KMS-11 (cell line): ENCODE results near the gene ZNF444.

Experiments
- H2AFZ ChIP-seq: fragments of 200-600 bp; sonication (generic); 2 replicates; pipeline ENCODE4 v1.6.1; 2016; ENCODE audit warnings: antibody characterized with exemption, mixed run types, low read depth
- H3K27ac ChIP-seq: fragments of 200-600 bp; sonication (generic); 2 replicates; pipeline ENCODE4 v1.6.1; 2016; ENCODE audit warnings: mild to moderate bottlenecking, mixed run types
- H3K27me3 ChIP-seq: fragments of 200-600 bp; sonication (generic); 2 replicates; pipeline ENCODE4 v1.6.1; 2017; ENCODE audit warnings: mild to moderate bottlenecking, low read depth, mixed run types, moderate library complexity; ENCODE audit not compliant: insufficient read depth
- H3K36me3 ChIP-seq: fragments of 200-600 bp; sonication (generic); 2 replicates; pipeline ENCODE4 v1.6.1; 2017; ENCODE audit warnings: mild to moderate bottlenecking, mixed run types; ENCODE audit not compliant: insufficient read depth
- H3K4me1 ChIP-seq: fragments of 200-600 bp; sonication (generic); 2 replicates; pipeline ENCODE4 v1.6.1; 2016; ENCODE audit warnings: mild to moderate bottlenecking, low read depth, mixed run types; ENCODE audit not compliant: poor library complexity, severe bottlenecking
- H3K4me2 ChIP-seq: fragments of 200-600 bp; sonication (generic); 2 replicates; pipeline ENCODE4 v1.7.0; 2016; ENCODE audit warnings: mild to moderate bottlenecking, mixed run types
- H3K4me3 ChIP-seq: fragments of 200-600 bp; sonication (generic); IDR thresholded peaks from 2 replicates; pipeline ENCODE4 v1.6.1; 2017; ENCODE audit warnings: low read depth, low read length, mixed read lengths; ENCODE audit not compliant: insufficient read depth
- H3K79me2 ChIP-seq: fragments of 200-600 bp; sonication (generic); 2 replicates; pipeline ENCODE4 v1.6.1; 2016; ENCODE audit warnings: low read depth, mixed run types; ENCODE audit not compliant: insufficient read depth
- H3K9ac ChIP-seq: fragments of 200-600 bp; sonication (generic); 2 replicates; pipeline ENCODE4 v1.6.1; 2016; ENCODE audit warnings: mild to moderate bottlenecking, mixed run types
- H4K20me1 ChIP-seq: fragments of 200-600 bp; sonication (generic); 2 replicates; pipeline ENCODE4 v1.6.1; 2016; ENCODE audit warnings: mild to moderate bottlenecking, mixed run types; ENCODE audit not compliant: insufficient read depth
- TF ChIP-seq, protein P1 (sequence below): fragments of 200-600 bp; sonication (generic); conservative IDR thresholded peaks from 2 replicates; pipeline ENCODE4 v1.6.1; 2017; ENCODE audit warnings: low read depth, mild to moderate bottlenecking, antibody characterized with exemption, low read length, moderate library complexity, mixed read lengths

The ZNF444 gene

DNA sequence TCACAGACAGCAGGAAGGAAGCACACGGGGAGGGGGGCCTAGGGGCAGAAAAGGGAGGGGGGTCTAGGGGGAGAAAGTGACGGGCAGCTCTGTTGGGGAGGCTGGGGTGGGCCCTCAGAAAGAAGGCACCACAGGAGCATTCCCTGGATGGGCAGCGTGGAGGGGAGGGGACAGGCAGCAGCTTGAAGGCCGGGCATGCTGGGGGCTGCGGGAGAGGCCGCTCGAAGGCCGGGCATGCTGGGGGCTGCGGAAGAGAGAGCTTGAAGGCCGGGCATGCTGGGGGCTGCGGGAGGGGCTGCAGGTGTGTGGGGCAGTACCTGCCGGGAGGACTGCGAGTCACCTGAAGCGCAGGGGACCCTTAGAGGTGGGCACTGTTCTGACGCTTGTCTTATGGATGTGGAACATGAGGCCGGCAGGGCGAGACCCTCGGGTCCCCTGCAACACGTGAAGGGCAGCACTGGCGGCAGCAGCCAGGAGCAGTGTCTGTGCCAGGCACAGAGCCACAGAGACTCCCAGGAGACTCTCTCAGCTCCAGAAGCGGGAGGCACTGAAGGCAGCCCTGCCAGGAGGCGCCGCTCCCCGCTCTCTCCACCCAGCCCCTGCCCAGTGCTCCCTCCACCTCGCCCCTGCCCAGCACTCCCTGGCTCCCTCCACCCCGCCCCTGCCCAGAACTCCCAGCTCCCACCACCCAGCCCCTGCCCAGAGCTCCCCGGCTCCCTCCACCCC is 33.3 kb upstream of the ZNF444 start:
- peaks cover 82% of the 10 kb centered on the region for H3K79me2 ChIP-seq
- no peak overlapping the region for H3K4me2 ChIP-seq
- no peak overlapping the region for H3K9ac ChIP-seq
- TF ChIP-seq, protein P1, sequence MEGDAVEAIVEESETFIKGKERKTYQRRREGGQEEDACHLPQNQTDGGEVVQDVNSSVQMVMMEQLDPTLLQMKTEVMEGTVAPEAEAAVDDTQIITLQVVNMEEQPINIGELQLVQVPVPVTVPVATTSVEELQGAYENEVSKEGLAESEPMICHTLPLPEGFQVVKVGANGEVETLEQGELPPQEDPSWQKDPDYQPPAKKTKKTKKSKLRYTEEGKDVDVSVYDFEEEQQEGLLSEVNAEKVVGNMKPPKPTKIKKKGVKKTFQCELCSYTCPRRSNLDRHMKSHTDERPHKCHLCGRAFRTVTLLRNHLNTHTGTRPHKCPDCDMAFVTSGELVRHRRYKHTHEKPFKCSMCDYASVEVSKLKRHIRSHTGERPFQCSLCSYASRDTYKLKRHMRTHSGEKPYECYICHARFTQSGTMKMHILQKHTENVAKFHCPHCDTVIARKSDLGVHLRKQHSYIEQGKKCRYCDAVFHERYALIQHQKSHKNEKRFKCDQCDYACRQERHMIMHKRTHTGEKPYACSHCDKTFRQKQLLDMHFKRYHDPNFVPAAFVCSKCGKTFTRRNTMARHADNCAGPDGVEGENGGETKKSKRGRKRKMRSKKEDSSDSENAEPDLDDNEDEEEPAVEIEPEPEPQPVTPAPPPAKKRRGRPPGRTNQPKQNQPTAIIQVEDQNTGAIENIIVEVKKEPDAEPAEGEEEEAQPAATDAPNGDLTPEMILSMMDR: no peak
- no peak overlapping the region for H3K4me3 ChIP-seq
- H4K20me1 ChIP-seq: 0 out of 2 replicates have a peak, but pooled peaks cover 6% of the 10 kb centered on the region
- H3K27me3 ChIP-seq: no peaks in the 10 kb centered on the region
- H2AFZ ChIP-seq: no peak overlapping the region
- H3K27ac ChIP-seq: no peak overlapping the region
- H3K36me3 ChIP-seq: no peaks in the 10 kb centered on the region
- H3K4me1 ChIP-seq: peaks cover 13% of the 10 kb centered on the region

DNA sequence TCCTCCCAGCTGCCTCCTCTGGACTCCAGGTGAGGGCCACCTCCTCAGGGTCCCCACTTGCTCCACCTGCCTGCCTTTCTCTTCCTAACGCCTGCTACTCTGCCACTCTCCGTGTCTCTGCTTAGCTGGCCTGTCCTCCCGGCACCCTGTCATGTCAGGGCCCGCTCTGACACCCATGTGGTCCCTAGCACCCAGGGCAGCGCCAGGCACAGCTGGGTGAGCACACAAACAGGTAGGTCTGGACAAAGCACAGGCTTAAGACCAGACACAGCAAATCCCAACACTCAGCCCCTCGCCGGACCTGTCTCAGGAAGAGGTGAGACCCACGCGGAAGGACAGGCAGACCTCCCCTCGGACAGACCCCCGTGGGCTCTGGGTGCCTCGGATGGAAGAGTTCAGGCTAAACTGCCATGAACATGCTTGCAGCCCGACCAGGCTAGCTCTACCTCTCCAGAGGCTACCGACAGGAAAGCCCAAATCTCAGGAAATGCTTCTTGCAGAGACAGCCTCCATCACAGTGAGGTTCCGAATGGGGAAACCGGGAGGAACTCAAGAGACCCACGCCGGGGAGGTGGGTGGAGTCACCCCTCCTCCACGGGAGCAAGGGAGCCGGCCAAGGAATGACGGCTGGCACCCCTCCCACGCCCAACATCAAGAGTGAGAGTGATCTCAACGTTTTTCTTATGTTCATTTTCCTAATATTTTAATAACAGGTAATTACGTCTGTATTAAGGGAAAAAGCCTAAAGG is 32.5 kb upstream of the ZNF444 start:
- H3K4me2 ChIP-seq: no peak overlapping the region

DNA sequence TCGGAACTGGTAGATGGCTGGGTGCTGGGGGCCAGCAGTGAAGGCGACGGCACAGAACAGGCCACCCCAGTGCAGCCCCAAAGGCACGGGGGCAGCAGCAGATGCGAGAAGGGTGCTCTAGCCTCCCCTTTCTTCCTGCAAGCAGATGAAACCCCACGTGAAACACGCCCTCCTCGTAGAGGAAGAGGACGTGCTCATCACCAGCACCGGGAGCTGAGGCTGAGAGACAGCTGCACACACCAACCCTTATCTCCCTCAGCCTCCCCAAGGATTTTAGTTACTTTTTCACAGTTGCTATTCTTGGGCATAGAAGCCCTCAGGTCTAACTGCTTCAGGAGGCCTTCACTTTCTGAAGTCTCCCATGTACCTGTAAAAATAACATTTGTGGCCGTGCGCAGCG is 31.9 kb upstream of the ZNF444 start:
- TF ChIP-seq, protein P1: no peak
- Histone ChIP-seq H3K4me3 (no peak overlapping the region), H3K36me3 (no peaks in the 10 kb centered on the region), H3K4me2 (no peak overlapping the region), H3K9ac (no peak overlapping the region), H3K27ac (no peak overlapping the region), H3K79me2 (peaks cover 90% of the 10 kb centered on the region), H3K27me3 (no peaks in the 10 kb centered on the region), H2AFZ (no peak overlapping the region), H3K4me1 (peaks cover 16% of the 10 kb centered on the region), H4K20me1 (0 out of 2 replicates have a peak, but pooled peaks cover 6% of the 10 kb centered on the region)

More for the DNA sequence above, 32.5 kb upstream of the ZNF444 start:
- H3K79me2 ChIP-seq: peaks cover 84% of the 10 kb centered on the region
- H2AFZ ChIP-seq: no peak overlapping the region
- no peak overlapping the region for H3K9ac ChIP-seq
- TF ChIP-seq, protein P1: no peak
- 0 out of 2 replicates have a peak, but pooled peaks cover 6% of the 10 kb centered on the region for H4K20me1 ChIP-seq
- H3K36me3 ChIP-seq: no peaks in the 10 kb centered on the region
- H3K4me1 ChIP-seq: peaks cover 16% of the 10 kb centered on the region
- no peak overlapping the region for H3K27ac ChIP-seq
- no peaks in the 10 kb centered on the region for H3K27me3 ChIP-seq
- no peak overlapping the region for H3K4me3 ChIP-seq

DNA sequence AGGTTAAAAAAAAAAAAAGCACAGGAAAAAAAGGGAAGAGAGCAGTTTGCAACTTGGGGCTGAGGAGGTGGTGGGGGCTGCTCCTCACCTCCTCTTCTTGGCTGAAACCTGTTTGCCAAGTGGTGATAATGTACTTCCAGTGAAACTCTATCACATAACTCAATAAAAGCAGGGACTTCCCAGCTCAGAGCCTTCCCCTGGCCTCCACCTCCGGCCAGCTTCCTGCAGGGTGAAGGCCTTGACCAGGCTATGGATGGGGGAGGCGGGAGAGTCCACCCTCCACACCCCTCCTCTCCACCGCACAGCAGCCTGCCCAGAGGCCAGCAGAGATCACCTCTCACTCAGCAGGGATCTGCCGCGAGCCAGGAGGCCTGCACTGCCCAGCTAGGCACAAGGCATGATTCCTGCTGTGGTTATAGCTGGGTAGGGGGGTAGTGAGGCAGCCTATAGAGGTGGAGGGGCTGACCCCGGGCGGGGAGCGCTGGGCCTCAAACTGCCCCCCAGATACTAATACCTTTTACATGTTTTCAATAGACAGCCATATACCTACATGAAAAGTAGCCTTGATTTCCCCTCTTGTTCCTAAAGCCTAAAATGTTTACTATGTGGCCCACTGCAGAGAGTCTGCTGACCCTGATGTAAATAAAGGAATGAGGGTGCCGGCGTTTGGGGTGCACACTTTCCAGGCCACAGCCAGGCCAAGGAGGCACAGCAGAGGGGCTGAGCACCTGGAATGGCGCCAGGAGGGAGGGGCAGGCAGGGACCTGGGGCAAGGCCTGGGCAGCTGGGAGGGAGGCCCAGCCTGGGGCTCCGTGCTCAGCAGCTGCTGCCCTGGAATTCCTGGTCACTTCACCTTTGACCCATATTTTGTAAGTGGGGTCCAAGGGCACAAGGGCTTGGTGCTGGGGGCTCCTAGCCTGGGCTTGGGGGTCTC is 30.3 kb upstream of the ZNF444 start:
- Histone ChIP-seq H4K20me1 (0 out of 2 replicates have a peak, but pooled peaks cover 6% of the 10 kb centered on the region), H3K27me3 (no peaks in the 10 kb centered on the region), H3K27ac (no peak overlapping the region), H3K4me2 (no peak overlapping the region), H3K4me1 (peaks cover 16% of the 10 kb centered on the region), H3K79me2 (peaks cover 93% of the 10 kb centered on the region), H3K9ac (no peak overlapping the region), H3K36me3 (no peaks in the 10 kb centered on the region), H2AFZ (no peak overlapping the region), H3K4me3 (no peak overlapping the region)
- TF ChIP-seq, protein P1: no peak
